Liver (tissue), 9 donors: ENCODE measurements around the gene MED12L. TPM values are rescaled to one million over a fixed set of nuclear protein-coding genes. Genes with fewer than 3 reads are reported as not detected.
A peak's percentile ranks its signal among the peaks of the same experiment; 100 is the strongest.

ENCODE experiments used
- DNase-seq: peaks from one replicate; pipeline ENCODE4 v3.0.0-alpha.2; 2017; ENCODE audit warnings: low spot score
- H3K27ac ChIP-seq, 2 donors: one replicate each; pipeline ENCODE4 v1.7.0; 2013; ENCODE audit warnings: inconsistent platforms in 2 of 2, low read length in 2 of 2, control low read depth in 1 of 2, low read depth in 1 of 2, mild to moderate bottlenecking in 1 of 2
- H3K27me3 ChIP-seq, 4 donors: one replicate each; pipeline versions ENCODE4 v1.6.1 to v1.7.0; 2013; ENCODE audit warnings: low read length in 3 of 4, inconsistent platforms in 1 of 4, mild to moderate bottlenecking in 1 of 4, moderate library complexity in 1 of 4; ENCODE audit not compliant: control insufficient read depth in 4 of 4, insufficient read depth in 4 of 4
- H3K36me3 ChIP-seq, 4 donors: one replicate each; pipeline versions ENCODE4 v1.6.1 to v1.7.0; 2013; ENCODE audit warnings: low read length in 3 of 4, mild to moderate bottlenecking in 3 of 4, low read depth in 1 of 4, moderate library complexity in 1 of 4; ENCODE audit not compliant: control insufficient read depth in 4 of 4, insufficient read depth in 3 of 4
- H3K4me1 ChIP-seq, 4 donors: one replicate each; pipeline versions ENCODE4 v1.6.1 to v1.7.0; 2013; ENCODE audit warnings: low read length in 3 of 4, mild to moderate bottlenecking in 3 of 4, moderate library complexity in 1 of 4; ENCODE audit not compliant: control insufficient read depth in 4 of 4, insufficient read depth in 4 of 4
- H3K4me3 ChIP-seq, 3 donors: one replicate each; pipeline versions ENCODE4 v1.6.1 to v1.7.0; 2013; ENCODE audit warnings: low read length in 3 of 3, control low read depth in 1 of 3, low read depth in 1 of 3, mild to moderate bottlenecking in 1 of 3
- H3K9ac ChIP-seq, 2 donors: one replicate each; pipeline ENCODE4 v1.7.0; 2013; ENCODE audit warnings: low read length in 2 of 2, mild to moderate bottlenecking in 2 of 2, moderate library complexity in 2 of 2, control low read depth in 1 of 2, low read depth in 1 of 2
- H3K9me3 ChIP-seq, 4 donors: one replicate each; pipeline versions ENCODE4 v1.6.1 to v1.7.0; 2013; ENCODE audit warnings: low read length in 3 of 4; ENCODE audit not compliant: control insufficient read depth in 4 of 4
- ATF3 ChIP-seq: IDR thresholded peaks from 2 replicates; pipeline ENCODE4 v1.6.1; 2016; ENCODE audit warnings: antibody characterized with exemption
- CTCF ChIP-seq: fragments of 150-350 bp; IDR thresholded peaks from 2 replicates; pipeline ENCODE4 v1.5.1; 2017; ENCODE audit warnings: improper control_type of control experiment, low read depth, low read length; ENCODE audit not compliant: missing input control
- EGR1 ChIP-seq, 2 donors: IDR thresholded peaks; 2 replicates each; pipeline ENCODE4 v1.6.1; 2016 to 2018; ENCODE audit warnings: antibody characterized with exemption in 2 of 2, low read depth in 2 of 2
- FOXA1 ChIP-seq: IDR thresholded peaks from 2 replicates; pipeline ENCODE4 v1.6.1; 2016; ENCODE audit warnings: antibody characterized with exemption
- FOXA2 ChIP-seq: IDR thresholded peaks from 2 replicates; pipeline ENCODE4 v1.6.1; 2016; ENCODE audit warnings: antibody characterized with exemption
- GABPA ChIP-seq, 2 donors: IDR thresholded peaks in 1 of 2; conservative IDR thresholded peaks in 1 of 2; 2 replicates each; pipeline ENCODE4 v1.6.1; 2016; ENCODE audit warnings: antibody characterized with exemption in 2 of 2, mild to moderate bottlenecking in 1 of 2, moderate library complexity in 1 of 2
- HNF4A ChIP-seq, 2 donors: conservative IDR thresholded peaks; 2 replicates each; pipeline ENCODE4 v1.6.1; 2016; ENCODE audit warnings: antibody characterized with exemption in 2 of 2, mild to moderate bottlenecking in 2 of 2
- HNF4G ChIP-seq: IDR thresholded peaks from 2 replicates; pipeline ENCODE4 v1.6.1; 2016; ENCODE audit warnings: antibody characterized with exemption
- JUND ChIP-seq, 2 donors: IDR thresholded peaks; 2 replicates each; pipeline ENCODE4 v1.6.1; 2016; ENCODE audit warnings: antibody characterized with exemption in 2 of 2
- MAX ChIP-seq: IDR thresholded peaks from 2 replicates; pipeline ENCODE4 v1.6.1; 2016; ENCODE audit warnings: antibody characterized with exemption
- NR2F2 ChIP-seq: IDR thresholded peaks from 2 replicates; pipeline ENCODE4 v1.6.1; 2016; ENCODE audit warnings: antibody characterized with exemption
- RAD21 ChIP-seq, 2 donors: IDR thresholded peaks; 2 replicates each; pipeline ENCODE4 v1.6.1; 2016; ENCODE audit warnings: antibody characterized with exemption in 2 of 2, mild to moderate bottlenecking in 2 of 2
- REST ChIP-seq: IDR thresholded peaks from 2 replicates; pipeline ENCODE4 v1.6.1; 2016; ENCODE audit warnings: antibody characterized with exemption, mild to moderate bottlenecking
- RXRA ChIP-seq, 2 donors: IDR thresholded peaks; 2 replicates each; pipeline ENCODE4 v1.6.1; 2017 to 2018; ENCODE audit warnings: antibody characterized with exemption in 2 of 2, mild to moderate bottlenecking in 1 of 2
- SP1 ChIP-seq: IDR thresholded peaks from 2 replicates; pipeline ENCODE4 v1.6.1; 2018; ENCODE audit warnings: antibody characterized with exemption, mild to moderate bottlenecking
- TAF1 ChIP-seq: conservative IDR thresholded peaks from 2 replicates; pipeline ENCODE4 v1.6.1; 2016; ENCODE audit warnings: antibody characterized with exemption, mild to moderate bottlenecking
- YY1 ChIP-seq: IDR thresholded peaks from 2 replicates; pipeline ENCODE4 v1.6.1; 2016; ENCODE audit warnings: antibody characterized with exemption, mild to moderate bottlenecking
- ZBTB33 ChIP-seq: IDR thresholded peaks from 2 replicates; pipeline ENCODE4 v1.6.1; 2016; ENCODE audit warnings: antibody characterized with exemption
- WGBS: extraction: QIAGEN DNeasy Blood & Tissue Kit; methylation state at CpG from one replicate; pipeline ENCODE4 v1.1.7; 2013; 5-methylcytosine and 5-hydroxymethylcytosine counted together
- polyA plus RNA-seq, 2 donors: library from polyadenylated mRNA; stranded (reverse) in 1 of 2; unstranded in 1 of 2; fragments of 200-250 nt in 1 of 2; fragments of >200 nt in 1 of 2; fragmentation: Nextera tagmentation in 1 of 2; extraction: Ambion mirVana in 1 of 2; gene quantifications; one replicate each; pipeline versions ENCODE4 v1.2.1 to v1.2.3, GENCODE V29; 2013 to 2015
- total RNA-seq, 2 donors: library from RNA; depleted of rRNA; stranded (reverse); fragments of >200 nt; gene quantifications; one replicate each; pipeline ENCODE4 v1.2.3, GENCODE V29; 2014
- donor health status: healthy.
- donor health status: healthy.
- donor health status: healthy.
- donor health status: healthy.
- donor health status: healthy.

MED12L gene
- total and polyA plus RNA-seq, 4 donors = 0.02 to 2.1 (median 0.49) TPM

- no peak for TF ChIP-seq HNF4G
- TF ChIP-seq RAD21 (IDR thresholded peaks at IDR 0.05) = no peak
- no peak for TF ChIP-seq HNF4A (conservative IDR thresholded peaks at IDR 0.05)
- TF ChIP-seq EGR1 (IDR thresholded peaks at IDR 0.05; ENCODE audit: low read depth in 2 of 2) = no peak
- no peak for TF ChIP-seq FOXA1
- no peak for TF ChIP-seq ATF3
- no peak for TF ChIP-seq MAX
- TF ChIP-seq GABPA (IDR thresholded peaks at IDR 0.05 in 1 of 2, conservative IDR thresholded peaks at IDR 0.05 in 1 of 2) = no peak
- no peak for TF ChIP-seq FOXA2
- TF ChIP-seq ZBTB33 = no peak
- TF ChIP-seq JUND (IDR thresholded peaks at IDR 0.05) = no peak
- TF ChIP-seq REST = no peak
- TF ChIP-seq TAF1 = no peak
- no peak for TF ChIP-seq YY1
- TF ChIP-seq RXRA (IDR thresholded peaks at IDR 0.05) = no peak
- TF ChIP-seq SP1 = no peak
- no peak for TF ChIP-seq CTCF
- no peak for TF ChIP-seq NR2F2
- Histone ChIP-seq H3K36me3 (no peaks in the 10 kb centered on the region), H3K9ac (peak within 1 kb of the TSS in 1 of 2 donors; percentile 21), H3K27me3 (peaks cover 0 to 7% (median 0%) of the 10 kb centered on the region in 4 donors), H3K9me3 (no peaks in the 10 kb centered on the region), H3K27ac (no peak within 1 kb of the TSS), H3K4me3 (peak within 1 kb of the TSS; percentile 53 to 60 (median 58)), H3K4me1 (peaks cover 0 to 7% (median under 1%) of the 10 kb centered on the region in 4 donors)
- DNase-seq = no peak
- 16% methylated on average over 40 of the region's 40 CpGs for whole genome bisulfite sequencing
Observed at GRCh38 chr3:151460774-151461450, 375.4 kb downstream of the MED12L start, which contains the start of gene IGSF10. IGSF10 (minus strand) TSS chr3:151461061; CDS start chr3:151458709, 2,352 bp downstream.
